Gastroesophageal sphincter (tissue), 4 donors: ENCODE results near the gene PLA2G3. TPM values are rescaled to one million over a fixed set of nuclear protein-coding genes. Genes with fewer than 3 reads are reported as not detected.

ENCODE experiments used
- ATAC-seq: fragments of 150-250 bp; one replicate; pipeline ENCODE4 v1.9.1; 2016; ENCODE audit warnings: mild to moderate bottlenecking, moderate library complexity
- H3K27ac ChIP-seq, 4 donors: fragments of 200-600 bp; sonication (generic) in 3 of 4; 1 replicate in 3 of 4; 2 replicates in 1 of 4; pipeline ENCODE4 v1.5.1; 2016 to 2019
- H3K27me3 ChIP-seq: fragments of 200-600 bp; sonication (generic); one replicate; pipeline ENCODE4 v1.5.1; 2019
- H3K36me3 ChIP-seq, 2 donors: fragments of 200-600 bp; sonication (generic); one replicate each; pipeline ENCODE4 v1.5.1; 2019; ENCODE audit warnings: control low read depth in 1 of 2
- H3K4me1 ChIP-seq, 3 donors: fragments of 200-600 bp; sonication (generic); 1 replicate in 2 of 3; 2 replicates in 1 of 3; pipeline ENCODE4 v1.5.1; 2016 to 2019; ENCODE audit warnings: control low read depth in 2 of 3
- H3K4me3 ChIP-seq, 2 donors: fragments of 200-600 bp; sonication (generic); one replicate each; pipeline ENCODE4 v1.5.1; 2019; ENCODE audit warnings: mild to moderate bottlenecking in 1 of 2, moderate library complexity in 1 of 2
- H3K9me3 ChIP-seq, 3 donors: fragments of 200-600 bp; sonication (generic); one replicate each; pipeline ENCODE4 v1.5.1; 2017 to 2019; ENCODE audit warnings: control low read depth in 2 of 3
- EP300 ChIP-seq: sonication (generic); formaldehyde crosslinking; IDR thresholded peaks from one replicate; pipeline ENCODE4 v1.6.1; 2017; ENCODE audit warnings: antibody characterized with exemption, mild to moderate bottlenecking
- POLR2A ChIP-seq, 2 donors: fragments of 450-650 bp; IDR thresholded peaks; one replicate each; pipeline ENCODE4 v1.6.1; 2017; ENCODE audit warnings: antibody characterized with exemption in 2 of 2, mild to moderate bottlenecking in 2 of 2, moderate library complexity in 1 of 2
- POLR2AphosphoS5 ChIP-seq: sonication (generic); formaldehyde crosslinking; IDR thresholded peaks from one replicate; pipeline ENCODE4 v1.6.1; 2017; ENCODE audit warnings: antibody characterized with exemption
- WGBS, 2 donors: methylation state at CpG; one replicate each; pipeline ENCODE4 v1.1.5; 2018; ENCODE audit warnings: low coverage in 1 of 2; 5-methylcytosine and 5-hydroxymethylcytosine counted together
- total RNA-seq, 4 donors: library from RNA; depleted of rRNA; stranded (reverse); fragments of >200 nt; gene quantifications; one replicate each; pipeline ENCODE4 v1.1.0, GENCODE V29; 2016
- TF ChIP-seq, protein P1 (sequence below), 4 experiments: fragments of 200-600 bp in 2 of 4; fragments of 450-650 bp in 2 of 4; sonication (generic) in 1 of 4; IDR thresholded peaks; one replicate each; pipeline ENCODE4 v1.5.1; 2017 to 2019; ENCODE audit warnings: antibody characterized with exemption in 4 of 4, mild to moderate bottlenecking in 2 of 4, moderate library complexity in 2 of 4

The PLA2G3 gene
- total RNA-seq, 4 donors from 2014 or later, result 0.12 to 0.47 (median 0.22) TPM; not detected in 1

DNA sequence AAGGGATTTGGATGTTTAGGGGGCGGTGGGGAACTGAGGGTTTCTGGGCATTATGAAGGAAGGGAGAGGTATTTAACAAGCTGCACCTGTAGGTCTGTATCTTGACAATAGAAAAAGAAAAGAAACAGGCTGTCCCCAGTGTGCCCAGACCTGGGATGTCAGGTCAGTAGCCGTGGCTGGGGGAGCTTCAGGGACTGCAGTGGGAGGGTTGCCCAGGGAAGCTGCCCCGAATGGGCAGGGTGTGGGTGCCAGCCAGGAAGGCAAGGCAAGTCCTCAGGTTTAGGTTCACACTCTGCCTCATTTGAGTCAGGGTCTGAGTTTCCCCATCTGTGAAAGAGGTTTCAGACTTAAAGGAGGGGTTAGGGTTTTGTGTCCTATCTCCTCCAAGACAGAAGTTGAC is 16.0 kb downstream of the PLA2G3 start:
- ATAC-seq, result no peak

DNA sequence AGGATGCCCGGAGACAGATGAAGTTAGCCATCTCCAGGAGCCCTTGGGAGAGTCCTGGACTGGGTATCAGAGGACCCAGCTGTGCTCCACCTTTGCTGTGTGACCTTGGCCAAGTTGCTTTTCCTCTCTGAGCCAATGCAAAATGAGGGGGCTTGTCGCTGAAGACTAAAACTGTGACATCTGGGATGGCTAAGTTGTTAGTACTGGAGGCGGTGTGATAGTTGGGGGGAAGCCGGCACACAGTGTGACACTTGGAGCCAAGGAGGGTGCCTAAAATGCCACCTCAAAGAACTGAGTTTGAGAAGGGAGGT is 17.1 kb downstream of the PLA2G3 start:
- no peak for ATAC-seq
- no peaks in the 10 kb centered on the region for H3K27me3 ChIP-seq
- peak overlapping the region; percentile 28 to 48 for H3K4me3 ChIP-seq
- 56% methylated on average over 1 of the region's 4 CpGs; no CpG with 5 or more reads in 1 of the 2 donors for WGBS, 2 donors
- H3K27ac ChIP-seq, result peak overlapping the region in 3 of 4 donors; percentile 51 to 67 (median 54)
- no peaks in the 10 kb centered on the region for H3K9me3 ChIP-seq
- peaks cover 0 to 20% (median 13%) of the 10 kb centered on the region in 3 donors for H3K4me1 ChIP-seq
- TF ChIP-seq, protein P1, sequence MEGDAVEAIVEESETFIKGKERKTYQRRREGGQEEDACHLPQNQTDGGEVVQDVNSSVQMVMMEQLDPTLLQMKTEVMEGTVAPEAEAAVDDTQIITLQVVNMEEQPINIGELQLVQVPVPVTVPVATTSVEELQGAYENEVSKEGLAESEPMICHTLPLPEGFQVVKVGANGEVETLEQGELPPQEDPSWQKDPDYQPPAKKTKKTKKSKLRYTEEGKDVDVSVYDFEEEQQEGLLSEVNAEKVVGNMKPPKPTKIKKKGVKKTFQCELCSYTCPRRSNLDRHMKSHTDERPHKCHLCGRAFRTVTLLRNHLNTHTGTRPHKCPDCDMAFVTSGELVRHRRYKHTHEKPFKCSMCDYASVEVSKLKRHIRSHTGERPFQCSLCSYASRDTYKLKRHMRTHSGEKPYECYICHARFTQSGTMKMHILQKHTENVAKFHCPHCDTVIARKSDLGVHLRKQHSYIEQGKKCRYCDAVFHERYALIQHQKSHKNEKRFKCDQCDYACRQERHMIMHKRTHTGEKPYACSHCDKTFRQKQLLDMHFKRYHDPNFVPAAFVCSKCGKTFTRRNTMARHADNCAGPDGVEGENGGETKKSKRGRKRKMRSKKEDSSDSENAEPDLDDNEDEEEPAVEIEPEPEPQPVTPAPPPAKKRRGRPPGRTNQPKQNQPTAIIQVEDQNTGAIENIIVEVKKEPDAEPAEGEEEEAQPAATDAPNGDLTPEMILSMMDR (IDR thresholded peaks at IDR 0.05), result no peak
- TF ChIP-seq POLR2AphosphoS5 (no peak), EP300 (no peak), POLR2A (IDR thresholded peaks at IDR 0.05) (no peak)
- H3K36me3 ChIP-seq, result no peaks in the 10 kb centered on the region

More for the DNA sequence above, 16.0 kb downstream of the PLA2G3 start:
- 66 to 79% methylated on average over 3 of the region's 3 CpGs for whole genome bisulfite sequencing, 2 donors
- Histone ChIP-seq H3K9me3 (no peaks in the 10 kb centered on the region), H3K4me3 (no peak overlapping the region), H3K36me3 (no peaks in the 10 kb centered on the region), H3K4me1 (peaks cover 0 to 20% (median 13%) of the 10 kb centered on the region in 3 donors), H3K27ac (no peak overlapping the region), H3K27me3 (no peaks in the 10 kb centered on the region)
- TF ChIP-seq, protein P1 (IDR thresholded peaks at IDR 0.05), result no peak
- no peak for TF ChIP-seq POLR2A (IDR thresholded peaks at IDR 0.05)
- no peak for TF ChIP-seq POLR2AphosphoS5
- no peak for TF ChIP-seq EP300

DNA sequence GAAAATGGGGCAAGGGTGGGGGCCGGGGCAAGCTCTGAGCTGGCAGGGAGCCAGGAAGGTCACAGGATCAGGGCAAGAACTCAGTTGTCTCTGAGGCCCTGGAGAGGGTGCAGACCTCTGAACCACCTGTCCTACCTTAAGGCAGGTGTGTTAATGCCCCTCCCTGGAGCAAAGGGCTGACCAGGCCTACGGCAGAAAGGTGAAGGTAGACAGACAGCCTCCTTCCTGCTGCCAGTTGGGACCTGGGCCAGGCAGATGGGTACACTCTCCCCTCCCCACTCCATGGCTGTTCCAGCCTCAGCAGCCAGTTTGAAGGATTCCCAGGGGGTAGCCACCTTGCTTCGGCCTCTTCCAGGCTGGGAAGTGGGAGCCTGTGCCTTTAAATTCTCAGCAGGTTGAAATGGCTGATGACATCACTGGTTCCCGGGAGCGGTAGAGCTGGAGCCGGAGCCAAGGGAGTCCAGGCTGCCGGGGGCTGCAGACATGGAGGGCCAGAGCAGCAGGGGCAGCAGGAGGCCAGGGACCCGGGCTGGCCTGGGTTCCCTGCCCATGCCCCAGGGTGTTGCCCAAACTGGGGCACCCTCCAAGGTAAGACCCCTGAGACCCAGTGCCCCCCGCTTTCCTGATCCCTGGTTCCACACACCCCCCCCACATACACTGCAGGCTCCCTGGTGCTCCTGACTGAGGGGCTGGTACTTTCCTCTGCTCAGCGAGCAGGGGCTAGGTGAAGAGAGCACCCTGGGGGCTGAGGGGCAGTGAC is 17.6 kb downstream of the PLA2G3 start, which contains the start of gene INPP5J:
TSS of gene INPP5J (plus strand) at position 435 of the 760 bp plus-strand sequence. CDS start at position 484, 49 bp downstream.
- H3K27ac ChIP-seq, result peak within 1 kb of the TSS in 3 of 4 donors; percentile 51 to 67 (median 54)
- 10% methylated on average over 2 of the region's 10 CpGs; no CpG with 5 or more reads in 1 of the 2 donors for WGBS, 2 donors

DNA sequence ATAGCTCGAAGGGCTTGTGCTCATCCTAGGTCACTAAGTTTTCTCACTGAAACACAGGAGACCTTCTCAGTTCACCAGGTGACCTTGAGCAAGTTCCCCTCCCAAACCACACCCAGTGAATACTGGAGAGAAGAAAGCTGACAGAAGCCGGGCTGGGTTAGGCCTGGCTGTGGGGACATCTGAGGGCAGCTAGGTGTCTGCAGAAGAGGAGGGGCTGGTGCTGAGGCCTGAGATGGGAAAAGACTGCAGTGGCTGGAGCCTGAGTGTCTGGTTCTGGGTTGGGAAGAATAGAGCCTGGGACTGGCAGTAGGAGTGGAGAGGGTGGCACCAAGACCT is 18.1 kb downstream of the PLA2G3 start:
- Histone ChIP-seq H3K27me3 (no peaks in the 10 kb centered on the region), H3K4me3 (peak overlapping the region in 1 of 2 donors; percentile 48), H3K36me3 (no peaks in the 10 kb centered on the region), H3K27ac (peak overlapping the region in 3 of 4 donors; percentile 51 to 67 (median 54)), H3K9me3 (no peaks in the 10 kb centered on the region), H3K4me1 (peaks cover 0 to 20% (median 13%) of the 10 kb centered on the region in 3 donors)
- TF ChIP-seq EP300 (no peak), POLR2AphosphoS5 (no peak), POLR2A (IDR thresholded peaks at IDR 0.05) (no peak)
- TF ChIP-seq, protein P1 (IDR thresholded peaks at IDR 0.05), result no peak
- WGBS, 2 donors, result 40% methylated on average over 1 of the region's 2 CpGs; no CpG with 5 or more reads in 1 of the 2 donors
- ATAC-seq, result peak; percentile 4

More for the DNA sequence above, 17.6 kb downstream of the PLA2G3 start, which contains the start of gene INPP5J:
- H3K4me3 ChIP-seq, result peak within 1 kb of the TSS; percentile 28 to 48
- no peak for TF ChIP-seq POLR2AphosphoS5
- TF ChIP-seq POLR2A (IDR thresholded peaks at IDR 0.05), result no peak
- no peak for TF ChIP-seq EP300
- TF ChIP-seq, protein P1 (IDR thresholded peaks at IDR 0.05), result no peak
- peaks cover 0 to 20% (median 13%) of the 10 kb centered on the region in 3 donors for H3K4me1 ChIP-seq
- H3K27me3 ChIP-seq, result no peaks in the 10 kb centered on the region
- H3K9me3 ChIP-seq, result no peaks in the 10 kb centered on the region
- ATAC-seq, result peak; percentile 82
- H3K36me3 ChIP-seq, result no peaks in the 10 kb centered on the region

DNA sequence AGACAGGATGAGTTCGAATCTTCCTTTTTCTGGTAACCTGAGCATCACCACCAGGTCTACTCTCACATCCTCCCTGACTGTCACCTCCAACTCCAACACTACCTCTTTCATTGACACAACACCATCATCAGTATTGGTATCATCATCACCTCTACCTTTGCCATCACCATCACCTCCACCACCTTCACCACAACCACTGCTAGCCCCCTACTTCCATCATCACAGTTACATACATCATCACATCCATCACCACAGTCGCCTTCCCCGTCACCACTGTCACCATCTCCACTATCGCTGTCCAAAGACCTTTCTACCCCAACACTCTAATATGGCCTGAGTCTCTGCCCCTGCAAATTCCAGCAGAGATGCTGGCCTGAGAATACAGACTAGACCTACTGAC is 18.9 kb downstream of the PLA2G3 start:
- TF ChIP-seq EP300 (no peak), POLR2A (IDR thresholded peaks at IDR 0.05) (no peak), POLR2AphosphoS5 (no peak)
- TF ChIP-seq, protein P1 (IDR thresholded peaks at IDR 0.05), result no peak
- Histone ChIP-seq H3K27me3 (no peaks in the 10 kb centered on the region), H3K4me3 (no peak overlapping the region), H3K36me3 (no peaks in the 10 kb centered on the region), H3K27ac (no peak overlapping the region), H3K9me3 (no peaks in the 10 kb centered on the region), H3K4me1 (peaks cover 0 to 20% (median 13%) of the 10 kb centered on the region in 3 donors)
- ATAC-seq, result no peak
- 98 to 100% methylated on average over 1 to 4 of the region's 4 CpGs for WGBS, 2 donors
